H1 (cell line): ENCODE data around the gene TLCD2. TPM values are rescaled to one million over a fixed set of nuclear protein-coding genes. Genes with fewer than 3 reads are reported as not detected.

Source experiments
- CTCF ChIA-PET: fragments of 300-600 bp; sonication (Branson Sonifier 250); formaldehyde crosslinking; loops from one replicate; lab custom pipeline; 2021; ENCODE audit not compliant: partially characterized antibody; lab: Charles Lee
- POLR2A ChIA-PET: fragments of 300-600 bp; sonication (Branson Sonifier 250); formaldehyde crosslinking; loops from one replicate; lab custom pipeline; 2021; ENCODE audit warnings: inconsistent platforms; ENCODE audit not compliant: partially characterized antibody; lab: Charles Lee
- DNase-seq, 2 experiments: peaks; one replicate each; pipeline versions ENCODE4 v3.0.0 to v3.0.0-alpha.2; 2010 to 2022; ENCODE audit warnings: low spot score in 2 of 2, low read depth in 1 of 2, mixed read lengths in 1 of 2
- FAIRE-seq: peaks from 2 replicates; lab custom pipeline; 2011; peaks lifted over from hg19 to GRCh38; lab: Jason Lieb, UNC
- H2AFZ ChIP-seq: 2 replicates; pipeline ENCODE4 v1.8.1; 2012; ENCODE audit warnings: low read length, inconsistent platforms
- H2AK5ac ChIP-seq: 2 replicates; pipeline ENCODE4 v1.6.1; 2013; ENCODE audit warnings: low read depth, low read length
- H2BK120ac ChIP-seq: replicated peaks from 2 replicates; pipeline ENCODE3; 2013; ENCODE audit warnings: low read depth, low read length, inconsistent platforms
- H2BK12ac ChIP-seq: 2 replicates; pipeline ENCODE4 v1.6.1; 2013; ENCODE audit warnings: low read depth, low read length
- H2BK15ac ChIP-seq: 2 replicates; pipeline ENCODE4 v1.6.1; 2013; ENCODE audit warnings: low read length
- H2BK20ac ChIP-seq: 2 replicates; pipeline ENCODE4 v1.6.1; 2013; ENCODE audit warnings: low read length
- H2BK5ac ChIP-seq: 2 replicates; pipeline ENCODE4 v1.6.1; 2013; ENCODE audit warnings: low read depth, low read length
- H3K14ac ChIP-seq: 2 replicates; pipeline ENCODE4 v1.6.1; 2013; ENCODE audit warnings: inconsistent platforms; ENCODE audit not compliant: insufficient read length
- H3K18ac ChIP-seq: 2 replicates; pipeline ENCODE4 v1.6.1; 2013; ENCODE audit warnings: low read length; ENCODE audit errors: extremely low read depth
- H3K23ac ChIP-seq: 2 replicates; pipeline ENCODE4 v1.6.1; 2013; ENCODE audit warnings: inconsistent platforms; ENCODE audit not compliant: insufficient read length
- H3K23me2 ChIP-seq: 2 replicates; pipeline ENCODE4 v1.6.1; 2013; ENCODE audit warnings: low read depth, low read length
- H3K27ac ChIP-seq: 2 replicates; pipeline ENCODE4 v1.6.1; 2011; ENCODE audit warnings: low read depth, low read length, inconsistent platforms
- H3K27me3 ChIP-seq, 4 experiments: replicated peaks in 1 of 4; 1 replicate in 1 of 4; 2 replicates in 3 of 4; pipeline versions ENCODE4 v1.6.1 to v1.8.1; 2011 to 2013; ENCODE audit warnings: low read length in 3 of 4, mild to moderate bottlenecking in 3 of 4, inconsistent platforms in 2 of 4, mixed read lengths in 2 of 4, moderate library complexity in 1 of 4; ENCODE audit not compliant: control insufficient read depth in 3 of 4, insufficient read depth in 3 of 4; ENCODE audit errors: extremely low read depth in 1 of 4
- H3K36me3 ChIP-seq, 4 experiments: 2 replicates each; pipeline versions ENCODE4 v1.6.1 to v1.8.1; 2011 to 2013; ENCODE audit warnings: mild to moderate bottlenecking in 4 of 4, low read length in 3 of 4, moderate library complexity in 2 of 4, control low read depth in 1 of 4, inconsistent platforms in 1 of 4; ENCODE audit not compliant: insufficient read depth in 4 of 4, control insufficient read depth in 2 of 4
- H3K4ac ChIP-seq: replicated peaks from 2 replicates; pipeline ENCODE3; 2013; ENCODE audit warnings: low read length, low read depth, mixed read lengths, inconsistent platforms; ENCODE audit not compliant: insufficient read length
- H3K4me1 ChIP-seq, 4 experiments: replicated peaks in 1 of 4; 1 replicate in 1 of 4; 2 replicates in 3 of 4; pipeline versions ENCODE4 v1.6.1 to v1.8.1; 2011 to 2013; ENCODE audit warnings: low read length in 3 of 4, inconsistent platforms in 2 of 4, mixed read lengths in 1 of 4; ENCODE audit not compliant: insufficient read depth in 4 of 4, control insufficient read depth in 3 of 4
- H3K4me2 ChIP-seq, 2 experiments: 2 replicates each; pipeline versions ENCODE4 v1.6.1 to v1.8.1; 2011 to 2013; ENCODE audit warnings: low read depth in 2 of 2, low read length in 2 of 2, control low read depth in 1 of 2, inconsistent platforms in 1 of 2, mild to moderate bottlenecking in 1 of 2; ENCODE audit not compliant: insufficient read depth in 1 of 2
- H3K4me3 ChIP-seq, 4 experiments: fragments of 200-600, 300-600 bp in 1 of 4; sonication (generic), shearing (Covaris generic), sonication (Bioruptor Twin) in 1 of 4; 2 replicates each; pipeline versions ENCODE4 v1.5.1 to v1.8.1; 2011 to 2016; ENCODE audit warnings: low read length in 4 of 4, low read depth in 3 of 4, control low read depth in 2 of 4, inconsistent platforms in 2 of 4, mild to moderate bottlenecking in 2 of 4, mixed read lengths in 1 of 4, moderate library complexity in 1 of 4; ENCODE audit not compliant: insufficient read depth in 2 of 4; ENCODE audit errors: extremely low read depth in 1 of 4
- H3K56ac ChIP-seq: replicated peaks from 2 replicates; pipeline ENCODE3; 2013; ENCODE audit warnings: low read depth, mild to moderate bottlenecking, mixed read lengths, low read length, inconsistent platforms; ENCODE audit not compliant: insufficient read length
- H3K79me1 ChIP-seq: 2 replicates; pipeline ENCODE4 v1.6.1; 2013; ENCODE audit warnings: low read depth, low read length, control low read depth
- H3K79me2 ChIP-seq, 2 experiments: 2 replicates each; pipeline versions ENCODE4 v1.6.1 to v1.8.1; 2012 to 2013; ENCODE audit warnings: low read length in 2 of 2, mild to moderate bottlenecking in 2 of 2, inconsistent platforms in 1 of 2; ENCODE audit not compliant: insufficient read depth in 2 of 2, control insufficient read depth in 1 of 2
- H3K9ac ChIP-seq, 4 experiments: replicated peaks in 1 of 4; 1 replicate in 1 of 4; 2 replicates in 3 of 4; pipeline versions ENCODE4 v1.6.1 to v1.8.1; 2011 to 2013; ENCODE audit warnings: low read depth in 3 of 4, low read length in 3 of 4, control low read depth in 2 of 4, mild to moderate bottlenecking in 2 of 4, moderate library complexity in 2 of 4, inconsistent platforms in 1 of 4; ENCODE audit errors: extremely low read depth in 1 of 4
- H3K9me3 ChIP-seq, 2 experiments: 2 replicates each; pipeline versions ENCODE4 v1.6.1 to v1.8.1; 2012 to 2013; ENCODE audit warnings: mild to moderate bottlenecking in 2 of 2, moderate library complexity in 2 of 2, control low read depth in 1 of 2, inconsistent platforms in 1 of 2, low read depth in 1 of 2, low read length in 1 of 2, mixed read lengths in 1 of 2; ENCODE audit not compliant: insufficient read depth in 2 of 2
- H4K20me1 ChIP-seq, 2 experiments: replicated peaks in 1 of 2; 2 replicates each; pipeline versions ENCODE3 to v1.8.1; 2011 to 2013; ENCODE audit warnings: inconsistent platforms in 2 of 2, low read length in 2 of 2, mild to moderate bottlenecking in 1 of 2; ENCODE audit not compliant: insufficient read depth in 2 of 2, control insufficient read depth in 1 of 2
- H4K5ac ChIP-seq: 2 replicates; pipeline ENCODE4 v1.6.1; 2013; ENCODE audit warnings: low read length, low read depth, mixed read lengths, inconsistent platforms; ENCODE audit not compliant: insufficient read length
- H4K8ac ChIP-seq: 2 replicates; pipeline ENCODE4 v1.8.0; 2013; ENCODE audit warnings: mild to moderate bottlenecking, moderate library complexity, low read length, inconsistent platforms; ENCODE audit not compliant: insufficient read depth; ENCODE audit errors: extremely low read depth
- H4K91ac ChIP-seq: replicated peaks from 2 replicates; pipeline ENCODE3; 2013; ENCODE audit warnings: low read length, mixed read lengths, inconsistent platforms; ENCODE audit not compliant: insufficient read length
- ATF3 ChIP-seq: IDR thresholded peaks from 2 replicates; pipeline ENCODE4 v1.6.1; 2011; ENCODE audit warnings: low read depth, mild to moderate bottlenecking, low read length; ENCODE audit not compliant: insufficient read depth
- CTBP2 ChIP-seq: IDR thresholded peaks from 2 replicates; pipeline ENCODE4 v1.7.0; 2011; ENCODE audit warnings: borderline replicate concordance, mild to moderate bottlenecking, moderate library complexity, mixed read lengths, low read length; ENCODE audit not compliant: insufficient read depth, insufficient read length
- EGR1 ChIP-seq: IDR thresholded peaks from 2 replicates; pipeline ENCODE4 v1.6.1; 2011; ENCODE audit warnings: low read depth, low read length, borderline replicate concordance
- KDM5A ChIP-seq: fragments of 200-600 bp; IDR thresholded peaks from 2 replicates; pipeline ENCODE4 v1.7.1; 2012; ENCODE audit warnings: mild to moderate bottlenecking, low read length, inconsistent platforms, mixed read lengths
- NANOG ChIP-seq: IDR thresholded peaks from 2 replicates; pipeline ENCODE4 v1.6.1; 2011; ENCODE audit warnings: low read length, low read depth, mild to moderate bottlenecking, inconsistent platforms; ENCODE audit not compliant: insufficient read depth, poor library complexity, severe bottlenecking
- POLR2A ChIP-seq, 2 experiments: IDR thresholded peaks; 1 replicate in 1 of 2; 2 replicates in 1 of 2; pipeline ENCODE4 v1.6.1; 2011; ENCODE audit warnings: low read depth in 2 of 2, low read length in 2 of 2, mild to moderate bottlenecking in 2 of 2; ENCODE audit errors: control extremely low read depth in 1 of 2
- POLR2AphosphoS5 ChIP-seq: IDR thresholded peaks from 2 replicates; pipeline ENCODE4 v1.6.1; 2011; ENCODE audit warnings: low read depth, low read length
- RNF2 ChIP-seq: fragments of 200-900, 300-1000 bp; sonication (generic); IDR thresholded peaks from 2 replicates; pipeline ENCODE4 v1.7.1; 2016; ENCODE audit warnings: borderline replicate concordance, low read depth, mild to moderate bottlenecking, antibody characterized with exemption, low read length; ENCODE audit not compliant: poor library complexity, severe bottlenecking; ENCODE audit errors: missing control alignments
- WGBS, 2 experiments: shearing (Covaris generic) in 1 of 2; methylation state at CpG; one replicate each; pipeline versions ENCODE4 v1.1.6 to v1.1.7; 2013 to 2015; ENCODE audit warnings: low lambda C conversion rate in 2 of 2, mixed read lengths in 2 of 2, inconsistent platforms in 1 of 2, low coverage in 1 of 2, missing lambda C conversion rate in 1 of 2; ENCODE audit not compliant: insufficient replicate concordance in 2 of 2, insufficient coverage in 1 of 2, insufficient read length in 1 of 2; ENCODE audit errors: extremely low coverage in 1 of 2, missing lambda C conversion rate in 1 of 2; 5-methylcytosine and 5-hydroxymethylcytosine counted together
- polyA plus RNA-seq, 7 experiments: library from polyadenylated mRNA; depleted of rRNA in 3 of 7; stranded (reverse) in 5 of 7; unstranded in 2 of 7; fragments of >200 nt in 5 of 7; fragments of 200-250 nt in 2 of 7; gene quantifications; 1 replicate in 5 of 7; 2 replicates in 1 of 7; 4 replicates in 1 of 7; pipeline versions ENCODE4 v1.2.1 to v1.2.3, GENCODE V29; 2011 to 2013; ENCODE audit warnings: missing spikeins in 2 of 7, mixed read lengths in 2 of 7
- total RNA-seq: library from RNA; stranded (reverse); fragmentation: NEBNext Ultra II Directional; extraction: Animal tissue kit (Norgen Biotek cat#: 25700); gene quantifications from 2 replicates; pipeline ENCODE4 v1.2.1, GENCODE V29; 2021

Gene TLCD2
- total and polyA plus RNA-seq, 2 of the 8 experiments (the other 6 are each of a cell fraction or from before 2014, with no cell fraction given), result 0.47 to 1.4 TPM

DNA sequence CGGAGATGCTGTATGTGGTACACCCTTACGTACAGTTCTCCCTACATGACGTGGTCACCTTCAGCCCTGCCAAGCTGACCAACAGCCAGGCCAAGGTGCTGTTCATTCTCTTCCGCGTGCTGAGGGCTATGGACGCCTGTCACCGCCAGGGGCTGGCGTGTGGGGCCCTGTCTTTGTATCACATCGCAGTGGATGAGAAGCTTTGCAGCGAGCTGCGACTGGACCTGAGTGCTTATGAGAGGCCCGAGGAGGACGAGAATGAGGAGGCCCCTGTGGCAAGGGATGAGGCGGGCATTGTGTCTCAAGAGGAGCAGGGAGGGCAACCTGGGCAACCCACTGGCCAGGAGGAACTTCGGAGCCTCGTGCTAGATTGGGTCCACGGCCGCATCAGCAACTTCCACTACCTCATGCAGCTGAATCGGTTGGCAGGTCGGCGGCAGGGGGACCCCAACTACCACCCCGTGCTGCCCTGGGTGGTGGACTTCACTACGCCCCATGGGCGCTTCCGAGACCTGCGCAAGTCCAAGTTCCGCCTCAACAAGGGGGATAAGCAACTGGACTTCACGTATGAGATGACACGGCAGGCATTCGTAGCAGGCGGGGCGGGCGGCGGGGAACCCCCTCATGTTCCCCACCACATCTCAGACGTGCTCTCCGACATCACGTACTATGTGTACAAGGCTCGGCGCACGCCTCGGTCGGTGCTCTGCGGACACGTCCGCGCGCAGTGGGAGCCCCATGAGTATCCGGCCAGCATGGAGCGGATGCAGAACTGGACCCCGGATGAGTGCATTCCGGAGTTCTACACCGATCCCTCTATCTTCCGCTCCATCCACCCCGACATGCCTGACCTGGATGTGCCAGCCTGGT, 15.7 kb upstream of the TLCD2 start:
- 0 out of 7 replicates have a peak, but pooled peaks cover 0 to 2% (median 0%) of the 10 kb centered on the region in 4 experiments for H3K27me3 ChIP-seq
- H2AFZ ChIP-seq, result no peak overlapping the region
- peaks cover 4% of the 10 kb centered on the region; the same call in 1 of the 2 replicates for H3K79me1 ChIP-seq
- H4K5ac ChIP-seq, result no peak overlapping the region
- H3K4me1 ChIP-seq, result peaks cover 0 to 5% (median 3%) of the 10 kb centered on the region in 4 experiments; a peak in 5 of 7 replicates
- WGBS, 2 experiments, result 95% methylated on average over 54 of the region's 54 CpGs; no CpG with 5 or more reads in 1 of the 2 experiments
- 0 out of 2 replicates have a peak overlapping the region, but pooled peaks have one; percentile 5 for H2BK12ac ChIP-seq
- POLR2A ChIA-PET, result interaction anchor here (1.3 to 3.1 kb wide), 4 partner anchors 9 to 37 kb away, joined by 4 to 17 read pairs (median 6); partner anchors contain the start of genes SERPINF1 and TLCD2
- H2BK20ac ChIP-seq, result no peak overlapping the region
- no peak overlapping the region for H3K9ac ChIP-seq
- H3K27ac ChIP-seq, result no peak overlapping the region
- no peak overlapping the region for H2AK5ac ChIP-seq
- TF ChIP-seq POLR2A (IDR thresholded peaks at IDR 0.05; ENCODE audit: control extremely low read depth in 1 of 2, low read depth in 2 of 2, low read length in 2 of 2) (no peak), POLR2AphosphoS5 (no peak), ATF3 (no peak), RNF2 (no peak), CTBP2 (no peak), NANOG (no peak), KDM5A (no peak), EGR1 (no peak)
- H3K4me3 ChIP-seq, result no peak overlapping the region
- CTCF ChIA-PET, result interaction anchor here (0.6 to 2.1 kb wide), 7 partner anchors 18 to 365 kb away, joined by 3 to 7 read pairs (median 4); partner anchors contain the start of gene SERPINF1
- no peak for DNase-seq
- no peak overlapping the region for H2BK15ac ChIP-seq
- H4K20me1 ChIP-seq, result peaks cover 0 to 5% of the 10 kb centered on the region in 2 experiments
- H2BK120ac ChIP-seq, result no peak overlapping the region
- no peak overlapping the region for H3K23ac ChIP-seq
- FAIRE-seq, result no peak
- no peak overlapping the region for H3K14ac ChIP-seq
- no peak overlapping the region for H3K56ac ChIP-seq
- peak overlapping the region; percentile 81; the same call in 1 of the 2 replicates for H4K8ac ChIP-seq
- no peak overlapping the region for H4K91ac ChIP-seq
- H3K9me3 ChIP-seq, result no peaks in the 10 kb centered on the region
- H3K23me2 ChIP-seq, result peaks cover 8% of the 10 kb centered on the region; the same call in 1 of the 2 replicates
- no peaks in the 10 kb centered on the region; a peak in 1 of 4 replicates for H3K79me2 ChIP-seq
- no peak overlapping the region for H2BK5ac ChIP-seq
- H3K18ac ChIP-seq, result no peak overlapping the region
- peak overlapping the region; percentile 44 to 95; a peak in 3 of 4 replicates for H3K4me2 ChIP-seq
- H3K4ac ChIP-seq, result peak overlapping the region; percentile 44
- no peaks in the 10 kb centered on the region; a peak in 3 of 8 replicates for H3K36me3 ChIP-seq
